A549 (cell line): ENCODE results near the gene TMEM170A. TPM values are rescaled to one million over a fixed set of nuclear protein-coding genes. Genes with fewer than 3 reads are reported as not detected.

Experiments used
- ATAC-seq, 2 experiments: fragments of 200-7000 bp in 1 of 2; fragments of >200 bp in 1 of 2; cut with Nextera tagmentation in 1 of 2; cut with Tn5 transposase in 1 of 2; 3 replicates each; pipeline versions ENCODE4 v1.8.0 to v1.9.1; 2018 to 2020; ENCODE audit warnings: mild to moderate bottlenecking in 1 of 2, moderate library complexity in 1 of 2
- CTCF ChIA-PET: fragments of 300-600 bp; sonication (Branson Sonifier 250); formaldehyde crosslinking; extraction: SDS; loops from one replicate; lab custom pipeline; 2021; ENCODE audit warnings: antibody characterized with exemption, inconsistent platforms; lab: Yijun Ruan, JAX
- POLR2A ChIA-PET: fragments of 350-600 bp; formaldehyde crosslinking; extraction: SDS; loops from one replicate; lab custom pipeline; 2021; ENCODE audit warnings: antibody characterized with exemption, inconsistent platforms; lab: Yijun Ruan, JAX
- DNase-seq, 2 experiments: peaks; one replicate each; pipeline versions ENCODE4 v3.0.0 to v3.0.0-alpha.2; 2011 to 2016; ENCODE audit warnings: low read depth in 1 of 2, low spot score in 1 of 2
- FAIRE-seq: peaks from 2 replicates; lab custom pipeline; 2011; peaks lifted over from hg19 to GRCh38; lab: Jason Lieb, UNC
- H3K27ac ChIP-seq, 2 experiments: fragments of >200 bp; sonication (Bioruptor Twin); formaldehyde crosslinking; 3 replicates each; pipeline ENCODE4 v1.5.1; 2016 to 2017
- H3K4me1 ChIP-seq: fragments of >200 bp; sonication (Bioruptor Twin); formaldehyde crosslinking; 3 replicates; pipeline ENCODE4 v1.6.1; 2016
- H3K4me2 ChIP-seq: fragments of >200 bp; sonication (Bioruptor Twin); formaldehyde crosslinking; 3 replicates; pipeline ENCODE4 v1.6.1; 2016
- H3K4me3 ChIP-seq: fragments of >200 bp; sonication (Bioruptor Twin); formaldehyde crosslinking; 3 replicates; pipeline ENCODE4 v1.5.1; 2016
- H3K9me3 ChIP-seq: fragments of >200 bp; sonication (Bioruptor Twin); formaldehyde crosslinking; 3 replicates; pipeline ENCODE4 v1.6.1; 2016
- BHLHE40 ChIP-seq: IDR thresholded peaks from 2 replicates; pipeline ENCODE4 v1.6.1; 2012; ENCODE audit warnings: low read depth, low read length, inconsistent platforms
- CBX8 ChIP-seq: fragments of 200-600 bp; sonication (generic); IDR thresholded peaks from 2 replicates; pipeline ENCODE4 v1.6.1; 2016
- CEBPB ChIP-seq, 2 experiments: fragments of >200 bp in 1 of 2; sonication (Bioruptor Twin) in 1 of 2; formaldehyde crosslinking in 1 of 2; IDR thresholded peaks; 2 replicates each; pipeline ENCODE4 v1.6.1; 2012 to 2016
- CTCF ChIP-seq: fragments of >200 bp; sonication (Bioruptor Twin); formaldehyde crosslinking; IDR thresholded peaks from 3 replicates; pipeline ENCODE4 v1.5.1; 2016
- FOSB ChIP-seq: fragments of 250-450 bp; sonication (Bioruptor Pico); IDR thresholded peaks from 2 replicates; pipeline ENCODE4 v1.5.0; 2020; ENCODE audit warnings: mild to moderate bottlenecking, moderate library complexity
- GATA3 ChIP-seq: IDR thresholded peaks from 2 replicates; pipeline ENCODE4 v1.6.1; 2012; ENCODE audit warnings: borderline replicate concordance
- HDAC2 ChIP-seq: fragments of 200-600 bp; sonication (generic); IDR thresholded peaks from 2 replicates; pipeline ENCODE4 v1.6.1; 2016
- HES2 ChIP-seq: fragments of >200 bp; sonication (Bioruptor Twin); formaldehyde crosslinking; IDR thresholded peaks from 2 replicates; pipeline ENCODE4 v1.6.1; 2016
- HOXB13 ChIP-seq: fragments of 250-450 bp; sonication (Bioruptor Pico); IDR thresholded peaks from 2 replicates; pipeline ENCODE4 v1.5.0; 2020; ENCODE audit warnings: low read depth, mild to moderate bottlenecking, moderate library complexity
- HOXB5 ChIP-seq: fragments of 250-450 bp; sonication (Bioruptor Pico); IDR thresholded peaks from 2 replicates; pipeline ENCODE4 v1.5.0; 2020; ENCODE audit warnings: mild to moderate bottlenecking, moderate library complexity
- JUN ChIP-seq, 2 experiments: fragments of >200 bp; sonication (Bioruptor Twin); formaldehyde crosslinking; IDR thresholded peaks; 2 replicates in 1 of 2; 3 replicates in 1 of 2; pipeline ENCODE4 v1.6.1; 2016 to 2017
- KDM1A ChIP-seq: fragments of 200-600 bp; sonication (generic); IDR thresholded peaks from 2 replicates; pipeline ENCODE4 v1.6.1; 2016; ENCODE audit warnings: low read depth, mild to moderate bottlenecking
- MYC ChIP-seq: IDR thresholded peaks from 2 replicates; pipeline ENCODE4 v1.6.1; 2012; ENCODE audit warnings: mild to moderate bottlenecking, inconsistent platforms, low read length, improper control_type of control experiment, borderline replicate concordance
- NR3C1 ChIP-seq: fragments of >200 bp; sonication (Bioruptor Twin); formaldehyde crosslinking; IDR thresholded peaks from 3 replicates; pipeline ENCODE4 v1.6.1; 2017
- PHF8 ChIP-seq: fragments of 200-600 bp; sonication (generic); IDR thresholded peaks from 2 replicates; pipeline ENCODE4 v1.6.1; 2016; ENCODE audit warnings: low read depth, mild to moderate bottlenecking, antibody characterized with exemption, moderate library complexity, borderline replicate concordance
- POLR2A ChIP-seq: IDR thresholded peaks from 2 replicates; pipeline ENCODE4 v1.6.1; 2012; ENCODE audit warnings: mild to moderate bottlenecking, low read length
- POLR2AphosphoS2 ChIP-seq: conservative IDR thresholded peaks from 2 replicates; pipeline ENCODE4 v1.6.1; 2012; ENCODE audit warnings: low read length, improper control_type of control experiment, inconsistent platforms
- RCOR1 ChIP-seq: fragments of 150-350 bp; IDR thresholded peaks from 2 replicates; pipeline ENCODE4 v1.6.1; 2014; ENCODE audit warnings: antibody characterized with exemption, low read length, low read depth
- REST ChIP-seq: fragments of 200-600 bp; sonication (generic); IDR thresholded peaks from 2 replicates; pipeline ENCODE4 v1.6.1; 2016; ENCODE audit warnings: antibody characterized with exemption, mild to moderate bottlenecking, moderate library complexity
- RNF2 ChIP-seq: fragments of 200-600 bp; sonication (generic); IDR thresholded peaks from 2 replicates; pipeline ENCODE4 v1.6.1; 2016; ENCODE audit warnings: low read depth, mild to moderate bottlenecking, antibody characterized with exemption, moderate library complexity, borderline replicate concordance
- TFCP2L1 ChIP-seq: fragments of 250-450 bp; sonication (Bioruptor Pico); IDR thresholded peaks from 2 replicates; pipeline ENCODE4 v1.5.0; 2021; ENCODE audit warnings: mild to moderate bottlenecking
- TP53 ChIP-seq: fragments of 250-450 bp; sonication (Bioruptor Pico); IDR thresholded peaks from 2 replicates; pipeline ENCODE4 v1.5.0; 2021; ENCODE audit warnings: mild to moderate bottlenecking, moderate library complexity
- USF2 ChIP-seq: fragments of 450-650 bp; IDR thresholded peaks from 2 replicates; pipeline ENCODE4 v1.6.1; 2014; ENCODE audit warnings: antibody characterized with exemption
- ZC3H11A ChIP-seq: fragments of 450-650 bp; IDR thresholded peaks from 2 replicates; pipeline ENCODE4 v1.6.1; 2014; ENCODE audit warnings: antibody characterized with exemption, mild to moderate bottlenecking
- WGBS: methylation state at CpG from one replicate; pipeline ENCODE4 v1.1.6; 2017; ENCODE audit errors: missing lambda C conversion rate; 5-methylcytosine and 5-hydroxymethylcytosine counted together
- polyA plus RNA-seq, 4 experiments: library from polyadenylated mRNA; depleted of rRNA in 3 of 4; stranded (reverse); fragments of >200 nt; fragmentation: RNase III in 1 of 4; extraction: RNeasy Plus Mini Kit Qiagen cat#74134 plus additional on column Dnase treatment in 1 of 4; gene quantifications; 2 replicates in 3 of 4; 3 replicates in 1 of 4; pipeline ENCODE4 v1.2.3, GENCODE V29; 2011 to 2017
- TF ChIP-seq, protein P1 (sequence below): IDR thresholded peaks from 2 replicates; pipeline ENCODE4 v1.6.1; 2012
- TF ChIP-seq, protein P2 (sequence below): IDR thresholded peaks from 2 replicates; pipeline ENCODE4 v1.6.1; 2012; ENCODE audit warnings: low read depth, borderline replicate concordance

The TMEM170A gene
- polyA plus RNA-seq, 2 of the 4 experiments (the other 2 are of a cell fraction), result 13.9 to 21.7 TPM

- ATAC-seq (peak; percentile 92 to 93), DNase-seq (peak; percentile 95 to 98), FAIRE-seq (no peak)
- Histone ChIP-seq H3K27ac (peak within 1 kb of the TSS; percentile 75 to 95), H3K4me3 (peak within 1 kb of the TSS; percentile 81), H3K9me3 (no peaks in the 10 kb centered on the region), H3K4me1 (peaks cover 10% of the 10 kb centered on the region; the same call in 1 of the 3 replicates), H3K4me2 (peak within 1 kb of the TSS; percentile 79)
- ChIA-PET CTCF (interaction anchor here (0.5 to 1.9 kb wide), 9 partner anchors 9 to 409 kb away, joined by 3 to 6 read pairs (median 3); no protein-coding TSS in a partner anchor), POLR2A (interaction anchor here (0.7 to 1.6 kb wide), 7 partner anchors 10 to 190 kb away, joined by 3 to 10 read pairs (median 4); partner anchors contain the start of genes ADAT1 and BCAR1)
- 4% methylated on average over 42 of the region's 85 CpGs for WGBS
- TF ChIP-seq HES2, result no peak
- TF ChIP-seq RNF2, result peak; percentile 85; the same call in 1 of the 2 replicates
- TF ChIP-seq CTCF, result no peak
- peak; percentile 83 for TF ChIP-seq MYC
- TF ChIP-seq FOSB (CRISPR knock-in tag), result no peak
- TF ChIP-seq POLR2A, result peak; percentile 68
- no peak for TF ChIP-seq NR3C1
- peak; percentile 8; the same call in 1 of the 2 replicates for TF ChIP-seq GATA3
- TF ChIP-seq HOXB5, result peak; percentile 64; the same call in 1 of the 2 replicates
- TF ChIP-seq RCOR1, result no peak
- 0 out of 2 replicates have a peak, but pooled peaks have one; percentile 7 for TF ChIP-seq TP53 (CRISPR knock-in tag)
- TF ChIP-seq, protein P1, sequence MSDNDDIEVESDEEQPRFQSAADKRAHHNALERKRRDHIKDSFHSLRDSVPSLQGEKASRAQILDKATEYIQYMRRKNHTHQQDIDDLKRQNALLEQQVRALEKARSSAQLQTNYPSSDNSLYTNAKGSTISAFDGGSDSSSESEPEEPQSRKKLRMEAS, result peak; percentile 99
- peak; percentile 79 for TF ChIP-seq PHF8
- 0 out of 2 replicates have a peak, but pooled peaks have one; percentile 25 for TF ChIP-seq KDM1A
- TF ChIP-seq POLR2AphosphoS2, result no peak
- no peak for TF ChIP-seq ZC3H11A
- TF ChIP-seq BHLHE40, result peak; percentile 85
- TF ChIP-seq REST, result no peak
- TF ChIP-seq JUN (IDR thresholded peaks at IDR 0.05), result peak in 1 of 2 experiments; percentile 85; a peak in 4 of 5 replicates
- no peak for TF ChIP-seq CBX8
- TF ChIP-seq, protein P2, sequence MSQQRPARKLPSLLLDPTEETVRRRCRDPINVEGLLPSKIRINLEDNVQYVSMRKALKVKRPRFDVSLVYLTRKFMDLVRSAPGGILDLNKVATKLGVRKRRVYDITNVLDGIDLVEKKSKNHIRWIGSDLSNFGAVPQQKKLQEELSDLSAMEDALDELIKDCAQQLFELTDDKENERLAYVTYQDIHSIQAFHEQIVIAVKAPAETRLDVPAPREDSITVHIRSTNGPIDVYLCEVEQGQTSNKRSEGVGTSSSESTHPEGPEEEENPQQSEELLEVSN, result peak; percentile 99
- TF ChIP-seq HDAC2, result 0 out of 2 replicates have a peak, but pooled peaks have one; percentile 45
- TF ChIP-seq TFCP2L1 (CRISPR knock-in tag), result 0 out of 2 replicates have a peak, but pooled peaks have one; percentile 29
- peak; percentile 80 for TF ChIP-seq USF2
- TF ChIP-seq CEBPB (IDR thresholded peaks at IDR 0.05), result no peak
- TF ChIP-seq HOXB13, result 0 out of 2 replicates have a peak, but pooled peaks have one; percentile 48
These were observed 31.4 kb downstream of the TMEM170A start, which contains the start of gene CFDP1 for GRCh38 chr16:75432828-75433731. TSS of gene CFDP1 (minus strand) at chr16:75433503. CDS start at chr16:75433352, 151 bp downstream.
